Cardiac septum (tissue), 1 donor: Measurements from ENCODE around the gene ST6GALNAC3. TPM values are rescaled to one million over a fixed set of nuclear protein-coding genes. Genes with fewer than 3 reads are reported as not detected.

Experiments used
- DNase-seq: peaks from one replicate; pipeline ENCODE4 v3.0.0-alpha.2; 2020; ENCODE audit warnings: low spot score
- intact Hi-C: fragments of 100-400 bp; cut with DNase I; formaldehyde crosslinking; loops from one replicate; pipeline ENCODE4 v1.14.0; 2022
- total RNA-seq: library from RNA; stranded (reverse); fragmentation: NEBNext Ultra II Directional; extraction: Animal tissue kit (Norgen Biotek cat#: 25700); gene quantifications from one replicate; pipeline ENCODE4 v1.2.1, GENCODE V29; 2021
- donor health status: DM: no; HTN: no; CAD: no.

The ST6GALNAC3 gene
- total RNA-seq, 1 donor from 2014 or later = 4.1 TPM

DNA sequence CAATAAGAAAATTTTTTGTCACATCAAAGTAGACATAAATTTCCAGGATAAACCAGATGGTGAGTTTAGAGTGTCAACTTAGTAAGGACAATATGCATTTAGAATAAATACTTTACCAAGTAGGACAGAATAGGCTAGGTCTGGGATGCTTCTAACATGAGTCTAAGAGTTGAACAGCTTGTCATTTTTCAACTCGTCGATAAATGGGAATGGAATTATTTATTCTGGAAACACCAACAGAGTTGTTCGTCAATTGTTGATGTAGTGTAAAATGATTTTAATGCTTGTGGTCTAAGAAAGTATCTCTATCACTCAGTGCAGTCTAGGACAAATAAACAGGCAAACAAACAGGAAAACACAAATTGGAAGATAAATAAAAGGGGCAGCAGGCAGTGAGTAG, 434.3 kb downstream of the ST6GALNAC3 start:
- no peak for DNase-seq
- intact Hi-C loops = no loop called here

DNA sequence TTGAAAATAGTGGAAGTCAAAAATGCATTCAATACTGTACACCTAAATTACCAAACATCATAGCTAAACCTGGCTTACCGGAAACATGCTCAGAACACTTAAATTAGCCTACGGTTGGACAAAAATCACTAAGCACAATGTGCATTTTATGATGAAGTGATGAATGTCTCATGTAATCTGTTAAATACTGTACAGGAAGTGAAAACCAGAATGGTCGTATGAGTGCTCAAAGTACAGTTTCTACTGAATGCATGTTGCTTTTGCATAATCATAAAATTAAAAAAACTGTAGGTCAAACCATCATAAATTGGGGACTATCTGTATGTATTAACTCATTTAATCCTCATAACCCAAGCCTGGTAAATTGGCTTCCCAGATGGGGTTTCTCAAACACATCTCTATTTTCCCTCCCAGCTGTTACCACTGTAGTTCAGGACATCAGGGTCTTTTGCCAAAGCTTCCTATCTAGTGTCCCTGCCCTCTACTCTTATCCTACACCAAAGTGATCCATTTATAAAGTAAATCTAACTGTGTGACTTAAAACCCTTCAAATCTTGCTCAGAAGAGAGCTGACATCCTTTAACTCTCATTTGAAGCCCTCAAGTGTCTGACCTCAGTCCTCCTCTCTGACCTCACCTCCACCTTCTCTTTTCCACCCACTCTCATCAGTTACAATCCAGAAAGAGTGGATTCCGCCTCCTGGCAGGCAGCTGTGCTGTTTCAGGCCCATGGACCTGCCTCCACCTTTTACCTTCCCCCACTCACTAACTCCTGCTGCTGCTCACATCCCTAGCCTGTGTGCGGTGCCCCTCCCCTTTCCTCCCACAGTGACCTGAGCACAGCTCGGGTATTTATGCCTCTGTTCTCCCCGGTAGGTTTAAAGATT, 436.4 kb downstream of the ST6GALNAC3 start:
- DNase-seq = no peak
- intact Hi-C loops = no loop called here

DNA sequence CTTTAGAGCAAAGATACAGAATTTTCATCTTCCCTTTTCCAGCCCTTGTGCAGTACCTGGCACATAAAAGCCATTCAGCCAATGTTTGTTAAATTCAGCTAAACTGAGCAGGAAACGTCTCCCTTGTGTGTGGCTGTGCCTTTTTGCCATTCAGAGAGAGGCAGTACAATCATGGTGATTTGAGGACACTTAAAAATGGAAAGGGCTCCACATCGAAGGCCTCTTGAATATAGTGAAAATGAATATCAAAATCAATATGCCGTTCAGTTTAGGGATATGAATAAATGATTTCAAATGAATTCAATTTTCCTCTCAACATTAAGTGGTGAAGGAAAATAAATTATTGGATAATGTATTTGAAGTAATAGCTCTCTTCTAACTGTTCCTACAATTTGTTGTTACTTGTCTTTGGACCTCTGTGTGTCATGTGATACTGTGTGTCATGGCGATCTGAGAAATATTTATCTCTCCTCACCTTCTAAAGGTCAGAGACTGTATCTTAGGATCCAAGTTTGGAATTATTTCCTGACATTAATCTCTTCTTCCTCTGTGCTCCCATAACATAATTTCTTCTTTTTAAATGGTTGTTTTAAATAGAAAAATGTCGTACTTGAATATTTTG, 437.1 kb downstream of the ST6GALNAC3 start:
- no peak for DNase-seq
- intact Hi-C loops = no loop called here

DNA sequence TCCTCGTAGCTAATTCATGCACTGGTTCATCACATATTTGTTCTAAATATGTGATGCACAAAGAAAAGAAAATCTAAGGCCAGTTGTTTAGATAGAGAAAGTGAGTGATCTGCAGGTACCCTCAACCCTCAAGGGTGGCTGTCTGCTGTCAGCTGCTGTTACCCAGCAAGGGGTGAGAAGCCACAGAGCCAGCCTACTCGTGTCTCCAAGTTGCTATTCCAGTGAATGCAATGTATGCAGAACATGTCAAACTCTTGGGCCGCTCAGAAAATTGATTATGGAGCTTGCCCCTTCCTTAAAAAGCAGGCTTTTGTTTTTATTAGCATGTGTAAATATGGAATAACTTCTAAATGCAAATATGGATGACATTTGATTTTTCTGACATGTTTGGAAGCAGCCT, 456.4 kb downstream of the ST6GALNAC3 start:
- intact Hi-C loops = no loop called here

DNA sequence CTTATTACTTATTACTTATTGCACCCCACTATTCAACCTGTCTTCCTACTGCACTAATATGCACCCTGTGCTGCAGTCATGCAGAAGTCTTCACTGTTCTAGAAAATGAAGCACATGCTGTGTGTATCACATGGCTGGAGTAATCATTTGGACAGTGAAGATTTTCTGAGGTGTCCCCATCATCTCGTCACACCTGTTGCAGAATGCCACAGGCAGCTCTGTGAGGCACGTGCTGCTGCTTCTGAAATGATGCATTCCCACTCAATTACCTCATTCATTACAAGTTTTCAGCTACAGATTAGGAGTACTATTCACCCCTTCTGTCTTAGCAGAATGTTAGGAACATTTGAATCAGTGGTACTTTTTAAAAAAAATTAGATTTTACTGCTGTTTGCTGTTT, 467.1 kb downstream of the ST6GALNAC3 start:
- intact Hi-C loops = no loop called here

More for the DNA sequence above, 456.4 kb downstream of the ST6GALNAC3 start:
- no peak for DNase-seq

DNA sequence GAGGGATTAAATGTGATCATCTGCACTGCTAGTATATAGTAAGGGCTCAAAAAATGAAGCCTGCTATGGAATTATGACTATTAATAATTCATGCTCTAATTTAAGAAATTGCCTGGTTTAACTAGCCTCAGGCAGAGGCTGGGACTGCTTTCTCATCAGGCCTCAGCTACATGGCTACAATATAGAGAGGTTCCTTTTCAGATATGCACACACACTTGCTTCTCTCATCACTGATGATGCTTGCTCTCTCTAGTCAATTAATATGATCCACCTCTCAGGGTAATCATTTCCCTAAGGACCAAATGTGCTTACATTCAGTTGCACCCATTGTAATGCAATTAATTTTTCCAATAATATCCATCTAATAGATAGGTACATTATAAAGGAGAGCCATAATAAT, 467.8 kb downstream of the ST6GALNAC3 start:
- intact Hi-C loops = no loop called here

More for the DNA sequence above, 467.1 kb downstream of the ST6GALNAC3 start:
- no peak for DNase-seq

DNA sequence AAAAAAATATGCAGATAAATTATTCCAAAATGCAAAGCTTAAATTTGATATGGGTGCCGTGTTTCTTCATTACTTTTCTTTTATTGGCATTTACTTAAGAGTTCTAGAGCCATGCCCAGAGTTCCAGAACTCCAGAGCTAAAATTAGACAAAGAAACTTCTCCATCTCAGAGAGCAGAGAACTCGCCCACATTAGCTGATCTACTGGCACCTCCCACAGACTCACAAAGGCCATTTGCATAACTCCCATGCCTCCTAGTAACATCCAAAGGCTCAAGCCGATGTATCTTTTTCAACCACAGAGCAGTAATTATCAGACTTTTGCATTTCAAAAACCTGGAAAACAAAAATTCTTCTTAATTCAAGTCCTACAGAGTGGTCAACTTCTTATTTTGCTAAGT, 468.9 kb downstream of the ST6GALNAC3 start:
- DNase-seq = no peak
- intact Hi-C loops = no loop called here

More for the DNA sequence above, 467.8 kb downstream of the ST6GALNAC3 start:
- no peak for DNase-seq

DNA sequence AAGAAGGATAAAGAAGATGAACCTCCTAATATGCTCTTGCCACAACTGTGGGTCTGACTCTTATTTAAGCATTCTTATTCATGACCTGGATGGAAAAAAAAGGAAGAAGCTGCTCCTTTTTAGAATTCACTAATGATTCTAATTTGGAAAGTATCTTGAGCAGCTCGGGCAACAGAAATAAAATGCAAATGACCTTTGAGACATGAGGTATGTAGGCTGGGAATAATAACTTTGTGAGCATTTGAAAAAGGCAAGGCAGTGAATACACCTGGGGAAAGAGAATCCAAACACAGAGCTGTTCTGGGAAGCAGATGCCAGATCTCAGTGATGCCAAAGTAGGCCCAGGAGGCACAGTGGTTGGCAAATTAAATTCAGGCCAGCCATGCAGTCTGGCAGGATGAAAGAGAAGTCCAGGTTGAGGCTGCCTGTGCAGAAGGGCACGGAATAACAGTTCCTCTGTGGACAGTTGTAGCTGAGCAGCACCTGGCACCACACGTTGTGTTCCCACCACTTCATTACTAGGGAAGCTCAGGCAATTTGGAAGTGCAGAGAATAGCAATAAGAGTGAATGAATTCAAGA, 471.9 kb downstream of the ST6GALNAC3 start:
- DNase-seq = no peak
- intact Hi-C loops = no loop called here

DNA sequence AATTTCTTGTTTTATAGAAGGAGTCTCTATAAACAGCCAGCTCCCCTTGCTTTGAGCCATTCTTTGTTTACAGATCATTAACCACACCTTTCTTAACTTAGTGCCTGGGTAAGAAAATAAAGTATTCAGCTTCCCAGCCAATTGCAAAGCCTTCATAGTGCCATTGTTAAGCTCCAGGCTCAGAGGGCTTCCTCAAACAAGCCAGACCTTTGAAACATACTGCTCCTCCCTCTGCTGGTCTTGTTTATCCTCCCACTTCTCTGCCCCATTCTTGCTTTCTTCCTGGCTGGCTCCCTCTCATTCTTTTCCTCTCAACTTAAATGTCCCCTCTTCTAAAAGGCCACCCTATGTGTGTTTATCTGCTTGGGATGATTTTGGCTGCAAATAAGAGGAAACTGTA, 473.4 kb downstream of the ST6GALNAC3 start:
- intact Hi-C loops = no loop called here

DNA sequence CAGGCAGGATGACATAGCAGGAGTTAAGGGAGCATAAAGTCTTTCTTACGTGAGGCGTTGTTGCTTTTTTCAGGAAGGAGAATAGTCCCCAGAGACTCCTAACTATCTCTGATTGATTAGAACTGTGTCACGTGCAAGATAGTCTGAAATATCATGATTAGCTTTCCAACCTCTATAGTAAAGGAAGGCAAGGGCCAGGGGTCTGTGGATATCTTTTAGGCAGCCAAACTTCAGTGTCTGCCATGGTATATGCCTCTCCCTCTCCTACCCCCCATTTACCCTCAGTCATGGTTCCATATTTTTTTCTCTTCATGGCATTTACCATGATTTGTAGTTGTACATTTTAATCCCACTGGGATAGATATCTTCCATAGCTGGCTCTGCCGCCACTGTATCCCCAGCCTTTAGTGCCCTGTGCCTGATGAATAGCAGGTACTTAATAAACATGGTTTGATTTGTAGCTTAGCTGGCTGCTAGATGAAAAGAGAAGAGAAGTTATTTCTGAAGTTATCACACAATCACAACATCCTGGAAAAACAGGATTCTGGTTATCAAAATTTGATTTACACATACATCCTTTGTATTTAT, 474.1 kb downstream of the ST6GALNAC3 start:
- no peak for DNase-seq
- intact Hi-C loops = no loop called here

More for the DNA sequence above, 473.4 kb downstream of the ST6GALNAC3 start:
- DNase-seq = no peak

DNA sequence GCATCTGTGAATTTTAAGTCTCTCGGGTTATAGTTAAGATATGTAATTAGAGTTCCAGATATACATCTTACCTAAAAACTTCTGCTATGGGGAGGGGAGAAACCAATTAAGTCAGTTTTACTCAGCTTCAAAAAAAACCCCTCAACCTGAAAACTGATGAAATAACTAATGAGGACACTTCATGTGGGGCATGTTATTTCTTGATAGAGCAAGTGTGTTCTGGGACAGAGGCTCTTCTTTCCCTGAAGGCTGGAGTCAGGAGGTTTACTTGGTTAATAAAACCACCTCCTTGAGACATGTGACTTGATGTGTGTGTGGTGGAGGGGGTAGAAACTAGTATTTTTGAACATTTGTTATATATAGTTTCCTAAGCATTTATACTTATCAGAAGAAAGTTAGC, 479.7 kb downstream of the ST6GALNAC3 start:
- DNase-seq = no peak
- intact Hi-C loops = no loop called here

DNA sequence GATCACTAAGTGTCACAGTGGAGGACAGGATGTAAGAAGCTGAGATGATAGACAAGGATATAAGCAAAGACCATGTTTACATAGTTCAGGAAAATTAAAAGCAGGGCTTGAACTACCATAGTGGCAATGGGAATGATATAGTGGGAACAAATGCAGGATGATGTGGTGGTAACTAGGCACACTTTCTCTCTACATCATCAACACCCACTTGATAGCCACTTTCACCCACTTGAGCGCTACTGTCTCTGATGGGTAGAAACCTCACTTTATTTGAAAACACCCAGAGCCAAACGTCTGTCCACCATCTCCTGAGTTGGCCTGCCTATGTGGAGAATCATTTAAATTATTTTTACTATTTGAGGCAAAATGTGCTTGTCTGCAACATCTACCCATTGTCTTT, 487.7 kb downstream of the ST6GALNAC3 start:
- no peak for DNase-seq
- intact Hi-C loops = no loop called here

DNA sequence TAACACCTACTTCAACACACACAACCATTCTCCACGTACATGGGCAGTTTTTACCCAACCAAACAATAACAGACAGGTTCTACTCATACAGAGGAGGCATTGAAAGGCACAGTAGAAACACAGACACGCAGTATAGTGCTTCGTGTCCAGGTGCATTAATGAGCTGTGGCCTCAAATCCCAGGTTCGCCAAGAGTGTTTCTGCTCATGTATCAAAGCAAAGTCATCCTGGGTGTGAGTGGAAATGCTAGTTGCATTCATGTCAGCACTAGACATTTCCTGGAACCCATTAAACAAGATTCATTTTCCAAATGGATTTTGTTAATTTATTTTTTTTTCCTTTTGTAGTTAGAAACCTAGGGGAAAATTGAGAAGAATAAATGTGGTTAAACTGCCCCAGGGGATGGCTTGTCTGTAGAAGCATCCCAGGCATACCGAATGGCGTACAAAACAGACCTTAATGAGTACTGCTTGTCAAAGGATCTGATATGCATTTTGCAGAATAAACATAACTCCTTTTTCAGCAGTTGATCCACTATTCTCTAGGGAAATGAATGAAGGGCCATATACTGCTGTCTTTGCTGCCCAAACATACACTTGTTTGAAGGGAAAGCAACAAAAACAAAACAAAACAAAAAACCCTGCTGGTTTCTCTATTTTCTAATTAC, 494.2 kb downstream of the ST6GALNAC3 start:
- intact Hi-C loops = no loop called here
- no peak for DNase-seq

DNA sequence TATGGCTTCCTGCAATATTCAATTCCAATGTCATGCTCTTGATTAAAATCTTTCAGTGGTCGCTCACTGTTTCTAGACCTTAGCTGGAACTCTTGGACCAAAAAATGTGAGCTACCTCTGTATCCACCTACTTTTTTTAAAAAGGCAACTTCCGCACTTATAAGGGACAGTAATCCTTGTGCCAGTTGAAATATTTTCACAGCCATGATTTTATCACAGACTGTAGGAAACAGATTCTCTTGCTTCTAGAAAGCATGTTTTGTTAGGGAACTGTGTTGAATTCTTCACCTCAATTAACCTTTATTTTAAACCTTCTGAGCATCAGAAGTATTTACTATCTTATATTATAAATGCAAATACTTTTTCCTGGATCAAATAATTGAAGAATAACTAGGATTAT, 496.7 kb downstream of the ST6GALNAC3 start:
- intact Hi-C loops = no loop called here
- no peak for DNase-seq

DNA sequence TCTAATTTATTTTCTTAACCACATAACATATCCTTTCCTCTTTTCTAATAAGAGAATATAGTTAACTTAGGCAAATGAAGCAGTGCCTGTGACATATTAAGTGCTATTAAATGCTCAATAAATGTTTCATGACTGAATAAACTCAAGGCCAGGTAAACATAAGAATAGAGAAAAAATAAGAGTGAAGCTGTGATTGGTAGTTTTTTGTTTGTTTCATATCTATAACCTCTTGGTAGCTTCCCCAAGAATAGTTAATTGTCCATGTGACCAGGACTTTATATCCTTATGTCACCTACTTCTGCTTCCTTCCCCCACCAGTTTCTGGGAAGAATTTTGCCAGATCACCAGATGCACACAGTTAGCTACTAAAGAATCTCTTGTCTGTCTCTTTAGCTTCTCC, 497.7 kb downstream of the ST6GALNAC3 start:
- DNase-seq = no peak
- intact Hi-C loops = no loop called here

DNA sequence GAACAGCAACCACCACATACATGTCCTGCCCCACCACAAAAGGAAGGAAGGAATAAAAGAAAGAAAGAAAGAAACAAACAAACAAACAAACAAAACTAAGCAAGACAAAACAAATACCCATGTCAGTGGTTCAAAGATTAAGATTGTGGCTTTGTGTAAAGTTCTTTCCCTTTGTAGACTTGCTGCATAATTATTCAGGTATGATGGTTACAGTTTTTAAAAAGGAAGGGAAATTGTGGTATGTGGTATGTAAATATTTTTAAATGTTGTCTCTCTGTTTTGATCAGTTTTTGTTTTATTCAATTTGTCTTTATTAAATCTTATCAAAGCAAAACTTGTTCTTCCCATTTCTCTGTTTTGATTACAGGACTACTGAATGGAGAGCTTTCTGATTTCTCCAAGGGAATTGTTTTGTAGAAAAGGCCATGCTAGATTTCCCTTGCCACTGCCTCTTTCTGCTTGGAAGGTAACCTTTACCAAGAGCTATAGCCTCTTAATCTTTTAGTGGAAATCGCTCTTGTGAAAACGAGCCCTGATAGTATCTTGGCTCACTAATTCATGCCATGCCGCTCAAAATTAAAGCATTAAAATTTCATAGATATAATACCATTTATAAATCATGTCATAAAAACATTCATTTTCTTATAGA, 502.5 kb downstream of the ST6GALNAC3 start:
- DNase-seq = no peak
- intact Hi-C loops = no loop called here

DNA sequence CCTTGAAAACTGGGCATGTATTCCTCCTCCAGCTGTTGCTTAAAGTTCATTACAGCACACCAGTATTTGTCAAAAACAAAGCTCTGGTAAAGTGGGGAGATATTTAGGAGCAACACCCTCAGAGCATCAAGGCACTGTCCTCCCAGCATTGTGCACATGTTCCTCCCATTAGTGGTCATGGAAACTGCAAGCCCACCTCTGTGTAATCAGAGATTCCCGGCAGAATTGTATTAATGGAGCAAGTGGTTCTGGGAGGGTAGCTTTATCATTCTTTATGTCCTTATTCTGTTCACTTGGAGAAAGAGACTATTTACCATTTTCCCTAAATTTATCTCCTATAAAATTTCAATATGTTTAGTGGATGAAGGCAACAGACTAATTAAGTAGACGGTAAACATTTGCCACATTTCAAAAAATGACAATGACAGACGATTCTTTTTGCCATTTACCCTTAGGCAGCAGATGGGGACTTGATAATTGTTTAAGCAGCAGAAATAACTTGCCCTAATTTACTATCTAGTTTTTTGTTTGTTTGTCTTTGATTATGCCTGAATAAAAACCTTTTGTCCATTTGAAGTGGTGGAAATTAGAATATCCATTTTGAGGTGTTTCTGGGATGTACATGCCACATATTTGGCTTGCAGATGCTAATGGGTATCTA, 503.1 kb downstream of the ST6GALNAC3 start:
- DNase-seq = no peak
- intact Hi-C loops = no loop called here

DNA sequence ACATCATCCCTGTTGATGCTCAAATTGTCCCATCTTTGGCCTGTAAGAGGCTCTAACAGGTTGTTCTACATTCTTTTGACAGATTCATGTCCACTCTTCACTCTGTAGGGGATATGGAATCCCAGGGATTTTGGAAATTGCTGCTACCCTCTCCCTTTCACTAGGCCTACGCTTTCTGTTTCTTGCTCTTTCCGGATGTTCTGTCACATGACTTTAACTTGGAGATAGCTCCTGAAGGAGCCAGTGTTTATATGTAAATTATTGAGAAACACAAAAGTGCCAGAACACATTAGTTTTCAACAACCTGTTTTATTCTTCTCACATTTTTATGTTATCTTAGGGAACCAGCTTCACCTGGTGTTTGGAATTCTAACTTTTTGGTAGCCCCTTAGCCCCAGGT, 505.7 kb downstream of the ST6GALNAC3 start:
- no peak for DNase-seq
- intact Hi-C loops = no loop called here

DNA sequence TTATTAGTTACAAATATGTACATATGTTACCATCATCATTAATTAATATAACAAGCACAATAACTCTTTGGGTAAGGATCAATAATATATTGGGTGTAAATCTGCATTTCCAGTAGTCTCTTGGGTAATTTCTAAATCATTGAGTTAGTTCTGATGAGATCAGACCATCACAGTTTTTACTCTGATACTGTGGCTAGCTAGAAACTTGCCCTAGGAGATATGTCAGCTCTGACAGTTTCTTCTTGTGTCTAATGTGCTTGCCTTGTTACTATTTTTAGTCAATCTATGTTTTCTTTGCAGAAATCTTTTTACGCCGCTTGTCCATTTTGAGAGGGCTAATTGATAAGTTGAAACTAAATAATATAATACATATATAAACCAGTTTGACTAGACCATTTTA, 507.2 kb downstream of the ST6GALNAC3 start:
- intact Hi-C loops = no loop called here
- no peak for DNase-seq
